Measurements from ENCODE around the gene SCRN1. TPM values are rescaled to one million over a fixed set of nuclear protein-coding genes. Genes with fewer than 3 reads are reported as not detected.

The SCRN1 gene
- total RNA-seq, 1 donor from 2014 or later = 0.82 TPM

GRCh38 chr7:29996321-29996720, 6.7 kb upstream of the SCRN1 start:
- Mint-ChIP-seq H3K9me3 (peaks cover 19% of the 10 kb centered on the region), H3K36me3 (ENCODE audit: low read depth) (no peaks in the 10 kb centered on the region), H3K4me3 (ENCODE audit: low read depth) (no peak overlapping the region), H3K27me3 (ENCODE audit: low read depth) (peaks cover 48% of the 10 kb centered on the region), H3K4me1 (ENCODE audit: low read depth) (no peaks in the 10 kb centered on the region), H3K27ac (no peak overlapping the region)
- no peak for DNase-seq (ENCODE audit: low spot score)
- intact Hi-C loops (cut with micrococcal nuclease) = no loop called here

DNA sequence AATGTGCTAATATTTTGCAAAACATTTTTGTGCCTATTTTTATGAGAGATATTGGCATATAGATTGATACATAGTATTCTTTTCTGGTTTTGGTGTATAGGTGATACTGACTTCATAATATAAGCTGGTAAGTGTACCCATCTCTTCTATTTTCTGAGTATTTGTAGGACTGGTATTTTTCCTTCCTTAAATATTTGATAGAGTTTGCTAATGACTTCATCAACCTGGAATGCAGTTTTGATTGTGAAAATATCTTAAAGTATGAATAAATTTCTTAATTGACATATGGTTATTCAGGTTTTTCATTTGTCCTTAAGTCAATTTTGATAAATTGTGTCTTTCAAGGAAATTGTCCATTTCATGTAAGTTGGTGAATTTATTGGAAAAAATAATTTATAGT, 6.1 kb upstream of the SCRN1 start:
- intact Hi-C loops (cut with micrococcal nuclease) = no loop called here
- H3K4me1 Mint-ChIP-seq (ENCODE audit: low read depth) = no peaks in the 10 kb centered on the region
- H3K27me3 Mint-ChIP-seq (ENCODE audit: low read depth) = peaks cover 50% of the 10 kb centered on the region
- H3K4me3 Mint-ChIP-seq (ENCODE audit: low read depth) = no peak overlapping the region
- peaks cover 19% of the 10 kb centered on the region for H3K9me3 Mint-ChIP-seq
- no peak overlapping the region for H3K27ac Mint-ChIP-seq
- H3K36me3 Mint-ChIP-seq (ENCODE audit: low read depth) = no peaks in the 10 kb centered on the region
- no peak for DNase-seq (ENCODE audit: low spot score)

DNA sequence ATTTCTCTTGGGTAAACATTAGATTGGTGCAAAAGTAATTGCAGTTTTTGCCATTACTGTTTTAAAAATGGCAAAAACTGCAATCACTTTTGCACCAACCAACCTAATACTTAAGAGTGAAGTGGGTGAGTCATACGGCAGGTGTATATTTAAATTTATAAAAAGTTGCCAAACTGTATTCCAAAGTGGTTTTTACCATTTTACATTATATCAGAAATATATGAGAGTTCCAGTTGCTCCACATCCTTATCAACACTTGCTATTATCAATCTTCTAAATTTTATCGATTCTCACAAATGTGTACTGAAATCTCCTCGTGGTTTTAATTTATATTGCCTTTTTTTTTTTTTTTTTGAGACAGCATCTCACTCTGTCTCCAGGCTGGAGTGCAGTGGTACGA, 3.5 kb upstream of the SCRN1 start:
- DNase-seq (ENCODE audit: low spot score) = no peak
- H3K4me1 Mint-ChIP-seq (ENCODE audit: low read depth) = peaks cover 6% of the 10 kb centered on the region
- H3K36me3 Mint-ChIP-seq (ENCODE audit: low read depth) = no peaks in the 10 kb centered on the region
- intact Hi-C loops (cut with micrococcal nuclease) = no loop called here
- H3K4me3 Mint-ChIP-seq (ENCODE audit: low read depth) = no peak overlapping the region
- H3K27me3 Mint-ChIP-seq (ENCODE audit: low read depth) = peaks cover 52% of the 10 kb centered on the region
- peaks cover 19% of the 10 kb centered on the region for H3K9me3 Mint-ChIP-seq
- H3K27ac Mint-ChIP-seq = no peak overlapping the region

DNA sequence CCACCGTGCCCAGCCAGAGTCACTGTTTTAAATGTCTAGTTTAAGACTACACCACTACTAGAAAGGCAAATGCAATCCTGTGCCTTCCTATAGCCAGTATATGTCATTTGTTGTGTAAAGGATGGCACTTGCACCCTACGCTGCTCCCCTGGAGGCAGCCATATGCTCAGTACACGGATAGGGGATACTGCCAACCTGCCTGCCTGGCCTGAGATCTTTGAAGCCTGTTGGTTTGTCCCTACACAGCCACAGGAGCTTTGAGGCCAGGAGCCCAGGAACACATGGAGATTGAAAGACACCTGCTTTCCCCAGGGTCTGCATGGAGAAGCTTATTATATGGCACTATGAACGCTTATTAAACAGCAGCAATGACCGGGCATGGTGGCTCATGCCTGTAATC, 2.3 kb upstream of the SCRN1 start:
- intact Hi-C loops (cut with micrococcal nuclease) = no loop called here

DNA sequence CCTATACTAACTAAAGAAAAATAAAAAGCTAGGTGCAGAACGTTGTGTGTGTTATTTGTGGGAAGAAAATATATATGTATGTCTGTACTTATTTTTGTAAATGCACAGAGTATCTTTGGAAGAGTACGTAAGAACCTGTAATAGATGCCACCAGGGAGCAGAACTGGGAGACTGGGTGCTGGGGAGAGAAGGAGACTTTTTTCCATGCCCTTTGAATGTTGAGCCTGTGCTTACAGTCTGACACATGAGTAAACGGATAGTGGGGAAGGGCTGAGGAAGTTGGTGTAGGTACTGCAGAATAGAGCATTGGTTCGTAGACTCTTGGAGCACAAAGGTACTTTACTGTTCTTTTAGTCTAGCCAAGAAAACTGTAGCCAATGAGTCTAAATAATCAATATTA, 1.3 kb upstream of the SCRN1 start:
- intact Hi-C loops (cut with micrococcal nuclease) = no loop called here
- H3K4me3 Mint-ChIP-seq (ENCODE audit: low read depth) = no peak overlapping the region
- H3K36me3 Mint-ChIP-seq (ENCODE audit: low read depth) = no peaks in the 10 kb centered on the region
- peaks cover 7% of the 10 kb centered on the region for H3K9me3 Mint-ChIP-seq
- peaks cover 49% of the 10 kb centered on the region for H3K27me3 Mint-ChIP-seq (ENCODE audit: low read depth)
- peaks cover 6% of the 10 kb centered on the region for H3K4me1 Mint-ChIP-seq (ENCODE audit: low read depth)
- H3K27ac Mint-ChIP-seq = no peak overlapping the region
- no peak for DNase-seq (ENCODE audit: low spot score)

More for the DNA sequence above, 2.3 kb upstream of the SCRN1 start:
- DNase-seq (ENCODE audit: low spot score) = no peak
- H3K4me1 Mint-ChIP-seq (ENCODE audit: low read depth) = peaks cover 6% of the 10 kb centered on the region
- H3K4me3 Mint-ChIP-seq (ENCODE audit: low read depth) = no peak overlapping the region
- no peak overlapping the region for H3K27ac Mint-ChIP-seq
- H3K36me3 Mint-ChIP-seq (ENCODE audit: low read depth) = no peaks in the 10 kb centered on the region
- peaks cover 14% of the 10 kb centered on the region for H3K9me3 Mint-ChIP-seq
- H3K27me3 Mint-ChIP-seq (ENCODE audit: low read depth) = peaks cover 56% of the 10 kb centered on the region

GRCh38 chr7:29988424-29989256, 961 bp downstream of the SCRN1 start:
- DNase-seq (ENCODE audit: low spot score) = no peak
- Mint-ChIP-seq H3K27ac (no peak overlapping the region), H3K9me3 (peaks cover 7% of the 10 kb centered on the region), H3K4me1 (ENCODE audit: low read depth) (peaks cover 6% of the 10 kb centered on the region), H3K27me3 (ENCODE audit: low read depth) (peaks cover 59% of the 10 kb centered on the region), H3K4me3 (ENCODE audit: low read depth) (peak overlapping the region; percentile 49), H3K36me3 (ENCODE audit: low read depth) (no peaks in the 10 kb centered on the region)
- intact Hi-C loops (cut with micrococcal nuclease) = loop anchor here (5.0 kb wide), 1 partner anchor 39 kb away; the partner anchor contains the start of genes FKBP14 and PLEKHA8

- Mint-ChIP-seq H3K36me3 (ENCODE audit: low read depth) (no peaks in the 10 kb centered on the region), H3K9me3 (peaks cover 4% of the 10 kb centered on the region), H3K4me1 (ENCODE audit: low read depth) (peaks cover 6% of the 10 kb centered on the region), H3K4me3 (ENCODE audit: low read depth) (peak overlapping the region; percentile 49), H3K27me3 (ENCODE audit: low read depth) (peaks cover 60% of the 10 kb centered on the region), H3K27ac (no peak overlapping the region)
- intact Hi-C loops (cut with micrococcal nuclease) = loop anchor here (5.0 kb wide), 1 partner anchor 39 kb away; the partner anchor contains the start of genes FKBP14 and PLEKHA8
- DNase-seq (ENCODE audit: low spot score) = no peak
Observed at GRCh38 chr7:29987811-29988317, 1.7 kb downstream of the SCRN1 start.

GRCh38 chr7:29987083-29987482, 2.5 kb downstream of the SCRN1 start:
- no peak overlapping the region for H3K4me3 Mint-ChIP-seq (ENCODE audit: low read depth)
- H3K27ac Mint-ChIP-seq = no peak overlapping the region
- DNase-seq (ENCODE audit: low spot score) = no peak
- peaks cover 55% of the 10 kb centered on the region for H3K27me3 Mint-ChIP-seq (ENCODE audit: low read depth)
- H3K36me3 Mint-ChIP-seq (ENCODE audit: low read depth) = no peaks in the 10 kb centered on the region
- H3K4me1 Mint-ChIP-seq (ENCODE audit: low read depth) = peaks cover 6% of the 10 kb centered on the region
- intact Hi-C loops (cut with micrococcal nuclease) = loop anchor here (5.0 kb wide), 1 partner anchor 40 kb away; the partner anchor contains the start of genes FKBP14 and PLEKHA8
- no peaks in the 10 kb centered on the region for H3K9me3 Mint-ChIP-seq

- no peak for DNase-seq (ENCODE audit: low spot score)
- no peaks in the 10 kb centered on the region for H3K9me3 Mint-ChIP-seq
- H3K27ac Mint-ChIP-seq = no peak overlapping the region
- no peaks in the 10 kb centered on the region for H3K4me1 Mint-ChIP-seq (ENCODE audit: low read depth)
- H3K36me3 Mint-ChIP-seq (ENCODE audit: low read depth) = no peaks in the 10 kb centered on the region
- peaks cover 32% of the 10 kb centered on the region for H3K27me3 Mint-ChIP-seq (ENCODE audit: low read depth)
- intact Hi-C loops (cut with micrococcal nuclease) = no loop called here
- no peak overlapping the region for H3K4me3 Mint-ChIP-seq (ENCODE audit: low read depth)
Observed at GRCh38 chr7:29980151-29980550, 9.4 kb downstream of the SCRN1 start.

DNA sequence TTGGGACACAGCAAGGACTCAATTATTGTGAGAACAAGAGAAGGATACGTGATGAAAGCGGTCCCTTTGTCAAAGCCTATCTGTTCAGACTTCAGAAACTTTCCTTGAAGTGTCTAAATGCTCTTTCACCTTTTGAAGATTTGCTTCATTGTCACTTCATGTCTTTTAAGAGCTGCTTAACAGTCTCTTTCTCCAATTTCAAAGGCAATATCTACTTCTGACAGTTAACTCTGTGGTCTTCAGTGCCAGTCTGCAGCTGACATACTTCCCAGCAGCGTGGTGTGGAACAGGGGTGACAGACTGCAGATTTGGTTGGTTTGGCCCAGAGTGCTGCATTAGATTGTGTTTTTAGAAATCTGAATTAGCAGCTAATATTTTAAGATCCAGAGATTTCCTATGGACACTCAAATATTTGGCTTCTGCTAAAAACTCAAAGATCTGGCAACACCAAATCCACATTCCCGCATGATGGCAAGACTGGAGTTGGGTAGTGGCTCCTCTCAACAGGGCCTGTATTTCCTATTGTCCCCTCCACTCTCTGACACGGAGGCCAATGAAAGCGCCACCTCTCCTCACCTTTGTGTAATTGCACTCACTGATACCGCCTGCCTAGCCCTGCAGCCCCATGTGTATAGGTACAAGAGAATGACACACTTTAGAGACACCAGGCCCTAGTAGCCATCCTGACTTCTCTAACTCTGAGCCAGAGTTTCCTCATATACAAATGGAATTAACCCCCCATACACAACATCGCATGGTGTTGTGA, 11.5 kb downstream of the SCRN1 start:
- no peak overlapping the region for H3K27ac Mint-ChIP-seq
- no peaks in the 10 kb centered on the region for H3K4me1 Mint-ChIP-seq (ENCODE audit: low read depth)
- H3K9me3 Mint-ChIP-seq = no peaks in the 10 kb centered on the region
- no peak for DNase-seq (ENCODE audit: low spot score)
- intact Hi-C loops (cut with micrococcal nuclease) = no loop called here
- H3K36me3 Mint-ChIP-seq (ENCODE audit: low read depth) = no peaks in the 10 kb centered on the region
- no peak overlapping the region for H3K4me3 Mint-ChIP-seq (ENCODE audit: low read depth)
- H3K27me3 Mint-ChIP-seq (ENCODE audit: low read depth) = peaks cover 27% of the 10 kb centered on the region

- peaks cover 26% of the 10 kb centered on the region for H3K27me3 Mint-ChIP-seq (ENCODE audit: low read depth)
- H3K9me3 Mint-ChIP-seq = no peaks in the 10 kb centered on the region
- no peaks in the 10 kb centered on the region for H3K36me3 Mint-ChIP-seq (ENCODE audit: low read depth)
- no peak overlapping the region for H3K27ac Mint-ChIP-seq
- no peak overlapping the region for H3K4me3 Mint-ChIP-seq (ENCODE audit: low read depth)
- no peaks in the 10 kb centered on the region for H3K4me1 Mint-ChIP-seq (ENCODE audit: low read depth)
- DNase-seq (ENCODE audit: low spot score) = no peak
- intact Hi-C loops (cut with micrococcal nuclease) = no loop called here
Observed at GRCh38 chr7:29976673-29977415, 12.8 kb downstream of the SCRN1 start.

DNA sequence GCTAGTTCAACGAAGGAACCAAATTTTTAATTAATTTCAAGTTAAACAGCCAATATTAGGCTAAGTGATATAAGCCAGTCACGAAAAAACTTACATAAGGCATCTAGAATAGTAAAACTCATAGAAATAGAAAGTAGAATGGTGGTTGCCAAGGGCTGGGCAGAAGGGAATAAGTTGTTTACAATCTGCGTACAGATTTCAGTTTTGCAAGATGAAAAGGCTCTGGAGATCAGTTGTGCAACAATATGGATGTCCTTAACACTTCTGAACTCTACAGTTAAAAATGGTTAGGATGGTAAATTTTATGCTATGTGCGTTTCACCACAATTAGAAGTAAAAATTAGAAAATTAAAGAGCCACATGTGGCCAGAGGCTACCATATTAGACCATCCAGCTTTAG, 13.3 kb downstream of the SCRN1 start:
- Mint-ChIP-seq H3K27me3 (ENCODE audit: low read depth) (peaks cover 25% of the 10 kb centered on the region), H3K4me3 (ENCODE audit: low read depth) (no peak overlapping the region), H3K27ac (no peak overlapping the region), H3K9me3 (no peaks in the 10 kb centered on the region), H3K4me1 (ENCODE audit: low read depth) (no peaks in the 10 kb centered on the region), H3K36me3 (ENCODE audit: low read depth) (no peaks in the 10 kb centered on the region)
- intact Hi-C loops (cut with micrococcal nuclease) = no loop called here
- DNase-seq (ENCODE audit: low spot score) = no peak
